Measurements from ENCODE around the gene LKAAEAR1.

- TF ChIP-seq CTCF (IDR thresholded peaks at IDR 0.05) (no peak), ZFX (IDR thresholded peaks at IDR 0.05; ENCODE audit: borderline replicate concordance) (no peak)
Measured at GRCh38 chr20:64111841-64112641, 27.8 kb upstream of the LKAAEAR1 start.
